ENCODE data around the gene SNCAIP. TPM values are rescaled to one million over a fixed set of nuclear protein-coding genes. Genes with fewer than 3 reads are reported as not detected.

The SNCAIP gene
- polyA plus RNA-seq, 1 experiment = 1.5 TPM

- ChIA-PET CTCF (no interaction called here), POLR2A (no interaction called here)
- no peak for TF ChIP-seq CTCF (IDR thresholded peaks at IDR 0.05; ENCODE audit: insufficient read depth, low read depth, low read length)
- H3K27me3 ChIP-seq (ENCODE audit: control insufficient read depth, insufficient read depth, low read length) = no peaks in the 10 kb centered on the region
- H3K36me3 ChIP-seq (ENCODE audit: control insufficient read depth, insufficient read depth, low read length) = no peaks in the 10 kb centered on the region
- H3K4me3 ChIP-seq (ENCODE audit: low read depth, low read length) = no peak overlapping the region
- no peak for DNase-seq (ENCODE audit: low read depth)
These were observed 55.4 kb downstream of the SNCAIP start for GRCh38 chr5:122367456-122367855.

DNA sequence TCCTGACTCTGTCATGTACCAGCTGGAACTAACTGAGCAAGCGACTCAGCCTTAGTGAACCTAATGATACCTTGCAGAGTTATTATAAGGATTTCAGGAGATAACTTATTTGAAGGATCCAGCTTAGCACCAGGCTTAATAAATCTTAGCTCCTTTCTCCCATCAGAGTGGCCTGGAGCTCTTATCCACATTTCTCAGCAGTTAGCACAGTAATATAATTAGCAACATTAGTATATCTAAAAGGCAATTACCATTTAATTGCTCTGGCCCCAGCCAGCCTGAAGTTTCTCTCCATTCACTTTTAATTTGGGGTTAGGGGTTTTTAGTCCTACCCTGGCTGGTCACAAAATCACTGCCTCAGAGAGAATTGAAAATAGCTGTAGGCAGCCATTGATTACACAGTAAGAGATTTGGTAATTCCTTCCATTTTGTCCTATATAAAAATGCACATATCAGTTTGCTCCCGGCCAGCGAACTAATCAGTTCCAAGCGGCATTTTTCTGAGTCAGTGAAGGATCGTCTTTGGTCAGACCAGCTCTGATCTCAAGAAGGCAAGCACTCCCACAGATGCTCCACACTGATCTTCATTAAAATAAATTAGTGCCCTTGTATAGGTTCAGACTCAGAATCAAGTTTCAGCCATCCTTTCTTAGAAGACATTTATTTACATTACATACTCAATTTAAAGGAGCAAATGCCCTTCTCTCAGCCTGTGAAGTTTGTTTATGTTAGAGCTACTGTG lies 56.6 kb downstream of the SNCAIP start:
- Histone ChIP-seq H3K27me3 (ENCODE audit: control insufficient read depth, insufficient read depth, low read length) (no peaks in the 10 kb centered on the region), H3K36me3 (ENCODE audit: control insufficient read depth, insufficient read depth, low read length) (no peaks in the 10 kb centered on the region), H3K4me3 (ENCODE audit: low read depth, low read length) (no peak overlapping the region)
- ChIA-PET CTCF (interaction anchor here (1.4 kb wide), 1 partner anchor 20 kb away, joined by 4 read pairs; no protein-coding TSS in a partner anchor), POLR2A (no interaction called here)
- DNase-seq (ENCODE audit: low read depth) = no peak
- TF ChIP-seq CTCF (IDR thresholded peaks at IDR 0.05; ENCODE audit: insufficient read depth, low read depth, low read length) = no peak

GRCh38 chr5:122369253-122369815 lies 57.3 kb downstream of the SNCAIP start:
- Histone ChIP-seq H3K27me3 (ENCODE audit: control insufficient read depth, insufficient read depth, low read length) (no peaks in the 10 kb centered on the region), H3K4me3 (ENCODE audit: low read depth, low read length) (no peak overlapping the region), H3K36me3 (ENCODE audit: control insufficient read depth, insufficient read depth, low read length) (no peaks in the 10 kb centered on the region)
- ChIA-PET POLR2A (no interaction called here), CTCF (interaction anchor here (0.9 to 1.4 kb wide), 2 partner anchors 8 to 21 kb away, joined by 4 to 6 read pairs; no protein-coding TSS in a partner anchor)
- no peak for TF ChIP-seq CTCF (IDR thresholded peaks at IDR 0.05; ENCODE audit: insufficient read depth, low read depth, low read length)
- DNase-seq (ENCODE audit: low read depth) = no peak

DNA sequence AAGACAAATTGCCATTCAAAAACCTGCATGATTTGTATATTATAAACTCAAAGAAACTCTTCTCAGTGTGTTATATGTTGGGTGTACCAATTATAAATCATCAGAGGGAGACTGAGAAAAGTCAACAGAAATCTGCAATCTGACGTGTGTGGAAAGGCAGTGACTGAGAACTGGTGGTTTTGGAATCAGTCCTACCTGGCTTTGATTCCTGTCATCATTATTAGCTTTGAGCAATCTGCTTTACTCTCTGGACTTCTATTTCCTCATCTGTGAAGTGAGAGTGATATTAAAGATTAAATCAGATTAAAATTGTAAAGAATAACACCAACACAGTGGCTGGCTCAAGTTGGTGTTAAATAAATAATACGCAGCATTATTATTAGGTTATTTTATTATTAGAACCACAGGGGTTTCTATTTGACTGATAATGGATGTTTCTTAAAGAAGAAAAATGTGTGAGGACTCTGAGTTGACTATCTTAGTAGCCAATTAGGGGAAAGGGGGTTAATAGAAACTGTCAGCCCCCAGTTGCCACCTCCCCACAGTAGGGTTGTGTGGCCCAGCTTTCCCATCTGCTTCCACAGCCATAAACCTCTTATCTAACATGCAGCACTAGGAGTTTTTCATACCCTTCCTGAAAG lies 59.6 kb downstream of the SNCAIP start:
- POLR2A ChIA-PET = interaction anchor here (0.5 kb wide), 1 partner anchor 1941 kb away, joined by 14 read pairs; no protein-coding TSS in a partner anchor
- no peaks in the 10 kb centered on the region for H3K27me3 ChIP-seq (ENCODE audit: control insufficient read depth, insufficient read depth, low read length)
- CTCF ChIA-PET = no interaction called here
- TF ChIP-seq CTCF (IDR thresholded peaks at IDR 0.05; ENCODE audit: insufficient read depth, low read depth, low read length) = no peak
- H3K4me3 ChIP-seq (ENCODE audit: low read depth, low read length) = no peak overlapping the region
- no peak for DNase-seq (ENCODE audit: low read depth)
- H3K36me3 ChIP-seq (ENCODE audit: control insufficient read depth, insufficient read depth, low read length) = no peaks in the 10 kb centered on the region

- H3K27me3 ChIP-seq (ENCODE audit: control insufficient read depth, insufficient read depth, low read length) = no peaks in the 10 kb centered on the region
- no peaks in the 10 kb centered on the region for H3K36me3 ChIP-seq (ENCODE audit: control insufficient read depth, insufficient read depth, low read length)
- ChIA-PET CTCF (no interaction called here), POLR2A (no interaction called here)
- H3K4me3 ChIP-seq (ENCODE audit: low read depth, low read length) = no peak overlapping the region
- TF ChIP-seq CTCF (IDR thresholded peaks at IDR 0.05; ENCODE audit: insufficient read depth, low read depth, low read length) = no peak
- DNase-seq (ENCODE audit: low read depth) = no peak
These were observed 62.1 kb downstream of the SNCAIP start for GRCh38 chr5:122374110-122374509.

Data from BJ (cell line).